Fibroblast of the aortic adventitia (primary cell): ENCODE results near the gene MAD2L2. TPM values are rescaled to one million over a fixed set of nuclear protein-coding genes. Genes with fewer than 3 reads are reported as not detected.
"Not testable (repeated sequence)": the region's sequence is repeated elsewhere in the genome, so short reads cannot be mapped to it uniquely, and the experiment has no call there.

Experiments used
- DNase-seq: peaks from one replicate; pipeline ENCODE4 v3.0.0-alpha.2; 2010; ENCODE audit warnings: low read depth
- H3K4me3 ChIP-seq: 2 replicates; pipeline ENCODE4 v1.5.1; 2011; ENCODE audit warnings: low read depth, mild to moderate bottlenecking, control low read depth, low read length, moderate library complexity
- CTCF ChIP-seq: IDR thresholded peaks from 2 replicates; pipeline ENCODE4 v1.5.1; 2011; ENCODE audit warnings: mild to moderate bottlenecking, low read length, control low read depth, inconsistent platforms; ENCODE audit not compliant: insufficient read depth
- total RNA-seq: library from RNA; depleted of rRNA; stranded (reverse); fragments of >200 nt; gene quantifications from 2 replicates; pipeline ENCODE4 v1.2.3, GENCODE V29; 2012; ENCODE audit warnings: low replicate concordance

MAD2L2 gene
- total RNA-seq, 1 donor: 33.1 TPM

- H3K4me3 ChIP-seq: no peak overlapping the region
- DNase-seq: peak; percentile 71
- peak; percentile 84 for TF ChIP-seq CTCF
These were observed 35.2 kb downstream of the MAD2L2 start for GRCh38 chr1:11645670-11646265.

GRCh38 chr1:11645270-11645669, 35.7 kb downstream of the MAD2L2 start:
- no peak for TF ChIP-seq CTCF
- H3K4me3 ChIP-seq: no peak overlapping the region
- no peak for DNase-seq

GRCh38 chr1:11643782-11644181, 37.2 kb downstream of the MAD2L2 start:
- TF ChIP-seq CTCF: no peak
- no peak overlapping the region for H3K4me3 ChIP-seq
- DNase-seq: no peak

- H3K4me3 ChIP-seq: not testable (repeated sequence)
- DNase-seq: peak; percentile 75
- peak; percentile 100 for TF ChIP-seq CTCF
These were observed 38.4 kb downstream of the MAD2L2 start for GRCh38 chr1:11642418-11643017.

GRCh38 chr1:11641776-11642305, 39.1 kb downstream of the MAD2L2 start:
- no peak for TF ChIP-seq CTCF
- no peak for DNase-seq
- H3K4me3 ChIP-seq: no peak overlapping the region

GRCh38 chr1:11640944-11641343, 40.0 kb downstream of the MAD2L2 start:
- TF ChIP-seq CTCF: no peak
- no peak for DNase-seq

More at GRCh38 chr1:11640944-11641343, 40.0 kb downstream of the MAD2L2 start:
- no peak overlapping the region for H3K4me3 ChIP-seq
